ENCODE measurements around the gene ALPI.
"Not testable (repeated sequence)": the region's sequence is repeated elsewhere in the genome, so short reads cannot be mapped to it uniquely, and the experiment has no call there.

The ALPI gene

DNA sequence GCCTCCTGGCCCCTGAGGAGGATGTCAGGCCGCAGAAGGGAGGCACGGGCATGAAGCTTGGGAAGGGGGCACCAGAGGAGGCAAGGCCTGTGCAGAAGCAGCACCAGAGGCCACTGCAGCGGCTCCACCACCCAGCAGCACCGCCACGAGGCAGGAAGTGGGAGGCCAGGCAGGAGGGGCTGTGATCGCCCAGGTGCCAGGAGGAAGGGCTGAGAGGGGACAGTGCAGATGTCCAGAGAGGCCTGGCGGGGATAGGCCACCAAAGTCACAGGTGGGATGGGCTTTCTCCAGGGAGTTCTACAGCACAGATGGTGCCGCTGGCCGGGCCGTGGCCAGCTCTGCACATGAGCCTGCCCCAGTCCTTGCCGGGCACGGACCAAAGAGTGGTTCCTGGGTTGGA is 6.0 kb upstream of the ALPI start:
- H3K9me3 ChIP-seq (ENCODE audit: low read length): no peaks in the 10 kb centered on the region
- peaks cover 20% of the 10 kb centered on the region for H3K4me1 ChIP-seq (ENCODE audit: insufficient read depth, low read length)
- no peak overlapping the region for H3K4me3 ChIP-seq (ENCODE audit: low read length)
- H3K27me3 ChIP-seq (ENCODE audit: insufficient read depth, low read length): peaks cover 19% of the 10 kb centered on the region
- H2AFZ ChIP-seq (ENCODE audit: low read depth, low read length): no peak overlapping the region
- no peaks in the 10 kb centered on the region for H3K36me3 ChIP-seq (ENCODE audit: insufficient read depth, low read length)

DNA sequence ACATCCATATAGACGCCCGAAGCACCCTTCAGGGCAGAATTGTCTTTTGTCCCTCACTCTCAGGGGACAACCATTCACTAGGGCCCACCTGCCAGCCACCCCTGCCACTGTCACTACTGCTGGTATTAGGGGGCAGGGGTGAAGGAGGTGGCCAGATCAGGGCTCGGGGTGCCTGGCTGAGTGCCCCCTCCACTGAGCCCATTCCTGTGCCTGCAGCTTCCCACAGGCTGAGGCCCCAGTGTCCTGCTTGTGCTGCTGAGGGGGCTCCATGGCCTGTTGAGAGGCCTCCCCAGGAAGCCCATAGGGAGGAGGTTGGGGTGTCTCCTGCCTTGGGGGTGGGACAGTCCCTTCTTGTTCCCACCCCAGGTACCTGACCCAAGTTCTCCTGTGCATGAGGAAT is 4.3 kb upstream of the ALPI start:
- H3K9me3 ChIP-seq (ENCODE audit: low read length); H2AFZ ChIP-seq (ENCODE audit: low read depth, low read length); H3K4me3 ChIP-seq (ENCODE audit: low read length); H3K36me3 ChIP-seq (ENCODE audit: insufficient read depth, low read length): not testable (repeated sequence)
- Histone ChIP-seq H3K4me1 (ENCODE audit: insufficient read depth, low read length) (peaks cover 17% of the 10 kb centered on the region), H3K27me3 (ENCODE audit: insufficient read depth, low read length) (peaks cover 25% of the 10 kb centered on the region)

DNA sequence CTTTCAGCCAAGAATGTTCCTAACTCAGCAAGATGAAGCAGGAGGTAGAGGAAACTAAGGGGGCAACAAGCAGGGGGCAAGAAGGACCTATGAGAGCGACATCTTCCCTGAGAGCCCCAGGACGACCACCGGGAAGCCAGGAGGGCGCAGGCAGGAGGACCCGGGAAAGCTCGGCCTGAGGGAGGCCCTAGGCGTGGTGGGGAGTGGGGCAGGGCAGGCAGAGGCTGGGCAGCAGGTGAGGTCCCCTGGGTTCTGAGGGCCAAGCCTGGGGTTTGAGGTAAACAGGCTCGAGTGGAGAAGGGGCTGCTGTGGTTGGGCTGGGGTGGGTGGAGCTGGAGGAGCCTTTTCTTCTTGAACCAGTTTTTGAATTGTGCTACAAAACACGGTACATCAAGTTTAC is 1.3 kb upstream of the ALPI start:
- Histone ChIP-seq H3K9me3 (ENCODE audit: low read length) (no peaks in the 10 kb centered on the region), H2AFZ (ENCODE audit: low read depth, low read length) (no peak overlapping the region), H3K4me1 (ENCODE audit: insufficient read depth, low read length) (no peaks in the 10 kb centered on the region), H3K4me3 (ENCODE audit: low read length) (no peak overlapping the region), H3K36me3 (ENCODE audit: insufficient read depth, low read length) (no peaks in the 10 kb centered on the region), H3K27me3 (ENCODE audit: insufficient read depth, low read length) (peaks cover 22% of the 10 kb centered on the region)

DNA sequence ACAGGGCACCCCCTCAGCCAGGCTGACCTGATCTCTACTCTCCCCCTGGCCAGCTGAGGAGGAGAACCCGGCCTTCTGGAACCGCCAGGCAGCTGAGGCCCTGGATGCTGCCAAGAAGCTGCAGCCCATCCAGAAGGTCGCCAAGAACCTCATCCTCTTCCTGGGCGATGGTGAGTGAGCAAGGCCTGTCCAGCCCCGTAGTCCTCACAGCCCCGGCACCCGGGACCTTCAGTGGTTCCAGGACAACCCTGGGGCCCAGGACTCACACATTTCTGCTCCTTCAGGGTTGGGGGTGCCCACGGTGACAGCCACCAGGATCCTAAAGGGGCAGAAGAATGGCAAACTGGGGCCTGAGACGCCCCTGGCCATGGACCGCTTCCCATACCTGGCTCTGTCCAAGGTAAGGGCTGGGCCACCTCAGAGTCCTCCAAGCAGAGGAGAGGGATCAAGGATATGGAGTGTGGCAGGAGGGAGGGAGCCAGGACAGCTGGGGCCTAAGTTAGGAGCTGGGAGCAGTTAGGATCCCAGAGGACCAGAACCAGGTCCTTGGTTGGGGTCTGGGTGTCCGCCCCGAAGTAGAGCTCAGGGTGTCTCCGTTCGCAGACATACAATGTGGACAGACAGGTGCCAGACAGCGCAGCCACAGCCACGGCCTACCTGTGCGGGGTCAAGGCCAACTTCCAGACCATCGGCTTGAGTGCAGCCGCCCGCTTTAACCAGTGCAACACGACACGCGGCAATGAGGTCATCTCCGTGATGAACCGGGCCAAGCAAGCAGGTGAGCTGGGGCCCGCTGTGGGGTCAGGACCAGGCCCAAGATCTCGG is 555 bp downstream of the ALPI start:
- no peaks in the 10 kb centered on the region for H3K9me3 ChIP-seq (ENCODE audit: low read length)
- no peak overlapping the region for H3K4me3 ChIP-seq (ENCODE audit: low read length)
- H3K4me1 ChIP-seq (ENCODE audit: insufficient read depth, low read length): no peaks in the 10 kb centered on the region
- H3K27me3 ChIP-seq (ENCODE audit: insufficient read depth, low read length): peaks cover 12% of the 10 kb centered on the region
- H2AFZ ChIP-seq (ENCODE audit: low read depth, low read length): no peak overlapping the region
- no peaks in the 10 kb centered on the region for H3K36me3 ChIP-seq (ENCODE audit: insufficient read depth, low read length)

DNA sequence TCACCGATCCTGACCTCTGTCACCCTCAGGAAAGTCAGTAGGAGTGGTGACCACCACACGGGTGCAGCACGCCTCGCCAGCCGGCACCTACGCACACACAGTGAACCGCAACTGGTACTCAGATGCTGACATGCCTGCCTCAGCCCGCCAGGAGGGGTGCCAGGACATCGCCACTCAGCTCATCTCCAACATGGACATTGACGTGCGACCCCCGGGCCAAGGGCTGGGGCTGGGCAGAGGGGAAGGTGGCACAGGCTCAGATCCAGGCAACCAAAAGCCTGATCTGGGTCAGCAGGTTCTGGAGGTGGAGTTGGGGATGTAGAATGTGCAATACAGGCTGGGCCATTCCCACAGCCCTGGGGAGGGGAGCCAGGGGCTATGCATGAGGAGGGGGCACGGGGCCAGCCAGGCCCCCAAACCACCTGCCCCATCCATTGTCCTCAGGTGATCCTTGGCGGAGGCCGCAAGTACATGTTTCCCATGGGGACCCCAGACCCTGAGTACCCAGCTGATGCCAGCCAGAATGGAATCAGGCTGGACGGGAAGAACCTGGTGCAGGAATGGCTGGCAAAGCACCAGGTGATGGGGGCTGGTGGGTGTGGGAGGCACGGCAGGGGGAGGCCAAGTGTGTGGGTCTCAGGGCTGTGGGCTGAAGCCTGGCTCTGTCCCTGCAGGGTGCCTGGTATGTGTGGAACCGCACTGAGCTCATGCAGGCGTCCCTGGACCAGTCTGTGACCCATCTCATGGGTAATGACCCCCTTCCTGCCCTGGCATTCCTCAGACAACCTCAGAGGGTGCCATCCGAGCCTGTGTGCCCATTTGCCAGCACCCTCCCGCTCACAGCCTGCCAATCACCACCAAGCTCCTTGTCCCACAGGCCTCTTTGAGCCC is 1.4 kb downstream of the ALPI start:
- H3K4me1 ChIP-seq (ENCODE audit: insufficient read depth, low read length): no peaks in the 10 kb centered on the region
- no peaks in the 10 kb centered on the region for H3K36me3 ChIP-seq (ENCODE audit: insufficient read depth, low read length)
- H2AFZ ChIP-seq (ENCODE audit: low read depth, low read length): no peak overlapping the region
- H3K4me3 ChIP-seq (ENCODE audit: low read length): no peak overlapping the region
- H3K27me3 ChIP-seq (ENCODE audit: insufficient read depth, low read length): peaks cover 12% of the 10 kb centered on the region
- no peaks in the 10 kb centered on the region for H3K9me3 ChIP-seq (ENCODE audit: low read length)

DNA sequence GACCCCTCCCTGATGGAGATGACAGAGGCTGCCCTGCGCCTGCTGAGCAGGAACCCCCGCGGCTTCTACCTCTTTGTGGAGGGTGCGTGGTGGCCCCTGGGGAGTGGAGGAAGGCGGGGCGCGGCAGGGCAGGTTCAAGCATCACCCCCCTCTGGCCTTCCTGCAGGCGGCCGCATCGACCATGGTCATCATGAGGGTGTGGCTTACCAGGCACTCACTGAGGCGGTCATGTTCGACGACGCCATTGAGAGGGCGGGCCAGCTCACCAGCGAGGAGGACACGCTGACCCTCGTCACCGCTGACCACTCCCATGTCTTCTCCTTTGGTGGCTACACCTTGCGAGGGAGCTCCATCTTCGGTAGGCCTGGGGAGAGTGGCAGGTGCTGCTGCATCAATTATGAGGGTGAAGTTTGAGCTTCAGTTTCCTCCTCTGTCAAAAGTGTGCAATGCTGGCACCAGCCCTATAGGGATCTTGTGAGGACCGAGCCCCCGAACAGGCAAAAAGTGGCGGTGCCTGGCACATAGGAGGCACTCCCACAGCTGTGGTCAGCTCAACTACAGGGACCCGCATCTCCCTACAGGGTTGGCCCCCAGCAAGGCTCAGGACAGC is 2.2 kb downstream of the ALPI start:
- no peaks in the 10 kb centered on the region for H3K36me3 ChIP-seq (ENCODE audit: insufficient read depth, low read length)

DNA sequence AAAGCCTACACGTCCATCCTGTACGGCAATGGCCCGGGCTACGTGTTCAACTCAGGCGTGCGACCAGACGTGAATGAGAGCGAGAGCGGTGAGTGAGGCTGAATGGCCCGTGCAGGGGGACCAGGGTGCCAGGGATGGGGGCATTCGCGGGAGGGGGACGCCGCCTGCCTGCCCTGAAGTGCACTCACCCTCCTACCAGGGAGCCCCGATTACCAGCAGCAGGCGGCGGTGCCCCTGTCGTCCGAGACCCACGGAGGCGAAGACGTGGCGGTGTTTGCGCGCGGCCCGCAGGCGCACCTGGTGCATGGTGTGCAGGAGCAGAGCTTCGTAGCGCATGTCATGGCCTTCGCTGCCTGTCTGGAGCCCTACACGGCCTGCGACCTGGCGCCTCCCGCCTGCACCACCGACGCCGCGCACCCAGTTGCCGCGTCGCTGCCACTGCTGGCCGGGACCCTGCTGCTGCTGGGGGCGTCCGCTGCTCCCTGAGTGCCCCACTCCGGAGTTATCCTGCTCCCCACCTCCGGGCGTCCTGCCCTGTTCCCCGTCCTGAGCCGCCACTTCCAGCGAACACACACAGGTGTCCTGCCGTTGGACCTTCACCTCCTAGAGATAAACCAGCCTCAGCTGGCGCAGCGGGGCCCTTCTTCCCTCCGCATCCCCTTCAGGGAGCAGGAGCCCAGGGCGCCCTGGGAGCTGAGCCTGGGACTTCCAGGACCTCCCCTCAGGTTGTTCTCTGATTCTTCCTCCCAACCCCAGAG is 2.9 kb downstream of the ALPI start:
- no peaks in the 10 kb centered on the region for H3K36me3 ChIP-seq (ENCODE audit: insufficient read depth, low read length)
- no peak overlapping the region for H3K4me3 ChIP-seq (ENCODE audit: low read length)
- no peak overlapping the region for H2AFZ ChIP-seq (ENCODE audit: low read depth, low read length)
- H3K9me3 ChIP-seq (ENCODE audit: low read length): no peaks in the 10 kb centered on the region
- H3K4me1 ChIP-seq (ENCODE audit: insufficient read depth, low read length): no peaks in the 10 kb centered on the region
- H3K27me3 ChIP-seq (ENCODE audit: insufficient read depth, low read length): peaks cover 9% of the 10 kb centered on the region

More for the DNA sequence above, 2.2 kb downstream of the ALPI start:
- no peaks in the 10 kb centered on the region for H3K9me3 ChIP-seq (ENCODE audit: low read length)
- no peak overlapping the region for H3K4me3 ChIP-seq (ENCODE audit: low read length)
- H2AFZ ChIP-seq (ENCODE audit: low read depth, low read length): no peak overlapping the region
- no peaks in the 10 kb centered on the region for H3K4me1 ChIP-seq (ENCODE audit: insufficient read depth, low read length)
- peaks cover 13% of the 10 kb centered on the region for H3K27me3 ChIP-seq (ENCODE audit: insufficient read depth, low read length)

DNA sequence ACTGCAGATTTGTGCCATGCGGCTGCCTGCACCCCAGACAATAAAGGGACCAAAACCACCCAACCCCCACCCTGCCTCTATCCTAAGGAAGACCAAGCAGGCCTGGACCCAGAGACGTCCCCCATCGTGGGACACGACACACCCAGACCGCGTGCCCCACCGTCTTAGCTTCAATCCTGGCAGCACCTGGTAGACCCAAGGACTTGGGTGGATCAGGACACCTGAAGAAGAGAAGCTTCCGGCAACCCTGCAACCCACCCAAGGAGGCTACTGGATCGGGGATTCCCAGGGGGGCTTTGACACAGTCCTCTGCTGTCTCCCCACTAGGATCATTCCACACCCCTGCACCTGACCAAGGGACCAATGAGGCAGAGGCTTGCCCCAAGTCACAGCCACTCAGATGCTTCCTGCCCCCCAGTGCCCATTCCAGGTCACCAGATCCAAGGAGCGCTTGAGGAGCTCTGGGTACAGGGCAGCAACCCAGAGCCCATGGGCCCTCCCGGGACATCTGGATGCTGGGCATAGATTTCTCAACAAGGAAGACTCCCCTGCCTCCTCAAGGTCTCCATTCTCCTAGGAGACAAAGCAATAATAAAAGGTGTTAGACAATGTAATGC is 3.6 kb downstream of the ALPI start:
- Histone ChIP-seq H3K36me3 (ENCODE audit: insufficient read depth, low read length) (no peaks in the 10 kb centered on the region), H3K4me1 (ENCODE audit: insufficient read depth, low read length) (no peaks in the 10 kb centered on the region), H3K27me3 (ENCODE audit: insufficient read depth, low read length) (peaks cover 9% of the 10 kb centered on the region), H3K9me3 (ENCODE audit: low read length) (no peaks in the 10 kb centered on the region), H3K4me3 (ENCODE audit: low read length) (no peak overlapping the region), H2AFZ (ENCODE audit: low read depth, low read length) (no peak overlapping the region)

DNA sequence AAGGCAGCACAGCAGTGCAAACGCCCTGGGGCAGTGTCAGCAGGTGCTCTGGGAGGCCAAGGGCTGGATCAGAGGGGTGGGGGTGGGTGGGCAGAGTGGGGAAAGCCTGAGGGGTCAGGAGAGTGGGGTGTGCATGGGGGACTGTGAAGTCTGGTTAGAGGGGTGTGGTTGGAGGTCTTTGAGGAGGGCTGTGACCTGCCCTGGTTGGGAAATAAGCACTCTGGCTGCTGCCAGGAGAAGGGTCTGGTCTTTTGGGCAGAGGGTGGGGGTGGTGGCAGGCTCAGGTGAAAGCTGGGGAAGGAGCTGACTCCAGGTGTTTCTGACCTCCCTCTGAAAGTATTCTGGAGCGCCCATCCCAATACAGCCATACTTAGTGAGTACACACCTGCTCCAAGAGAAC is 4.2 kb downstream of the ALPI start:
- Histone ChIP-seq H2AFZ (ENCODE audit: low read depth, low read length) (no peak overlapping the region), H3K9me3 (ENCODE audit: low read length) (no peaks in the 10 kb centered on the region), H3K4me3 (ENCODE audit: low read length) (no peak overlapping the region), H3K27me3 (ENCODE audit: insufficient read depth, low read length) (peaks cover 6% of the 10 kb centered on the region), H3K4me1 (ENCODE audit: insufficient read depth, low read length) (no peaks in the 10 kb centered on the region), H3K36me3 (ENCODE audit: insufficient read depth, low read length) (no peaks in the 10 kb centered on the region)

DNA sequence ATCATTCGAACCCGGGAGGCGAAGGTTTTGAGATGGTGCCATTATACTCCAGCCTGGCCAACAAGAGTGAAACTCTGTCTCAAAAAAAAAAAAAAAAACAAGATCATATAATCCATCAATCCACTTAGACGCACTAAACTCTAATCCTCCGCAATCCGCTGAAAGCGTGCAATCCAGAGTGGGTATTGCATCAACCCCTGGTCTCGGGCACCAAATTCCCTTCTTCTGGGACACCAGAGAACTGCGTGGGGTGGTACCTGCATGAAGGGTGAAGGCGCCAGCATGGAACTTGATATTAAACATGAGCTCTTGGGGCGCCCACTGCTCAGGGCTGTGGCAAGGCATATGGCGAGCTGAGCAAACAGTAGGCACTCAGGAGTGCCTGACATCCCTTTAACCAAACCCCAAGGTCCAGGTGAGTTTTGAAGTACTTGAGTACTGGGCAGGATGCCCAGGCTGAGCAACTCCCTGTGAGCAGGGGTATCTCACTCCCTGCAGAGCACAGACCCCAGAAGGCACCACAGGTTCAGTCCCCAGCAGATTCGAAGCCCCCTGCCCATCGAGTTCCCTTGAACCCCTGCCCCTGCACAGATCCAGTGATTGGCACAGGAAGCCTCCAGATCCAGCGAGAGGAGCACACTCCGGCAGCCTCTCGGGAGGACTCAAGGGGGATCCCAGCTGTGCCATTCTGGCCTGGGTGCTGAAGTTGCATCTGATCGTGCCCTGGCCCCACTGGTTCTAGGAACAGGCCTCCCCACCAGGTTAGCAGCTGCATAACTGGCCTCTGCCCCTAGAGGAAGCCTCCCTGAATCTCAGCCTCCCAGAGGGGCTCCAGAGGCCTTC is 8.0 kb downstream of the ALPI start:
- Histone ChIP-seq H2AFZ (ENCODE audit: low read depth, low read length) (no peak overlapping the region), H3K36me3 (ENCODE audit: insufficient read depth, low read length) (no peaks in the 10 kb centered on the region), H3K9me3 (ENCODE audit: low read length) (no peaks in the 10 kb centered on the region), H3K4me3 (ENCODE audit: low read length) (no peak overlapping the region), H3K4me1 (ENCODE audit: insufficient read depth, low read length) (no peaks in the 10 kb centered on the region), H3K27me3 (ENCODE audit: insufficient read depth, low read length) (peaks cover 3% of the 10 kb centered on the region)

DNA sequence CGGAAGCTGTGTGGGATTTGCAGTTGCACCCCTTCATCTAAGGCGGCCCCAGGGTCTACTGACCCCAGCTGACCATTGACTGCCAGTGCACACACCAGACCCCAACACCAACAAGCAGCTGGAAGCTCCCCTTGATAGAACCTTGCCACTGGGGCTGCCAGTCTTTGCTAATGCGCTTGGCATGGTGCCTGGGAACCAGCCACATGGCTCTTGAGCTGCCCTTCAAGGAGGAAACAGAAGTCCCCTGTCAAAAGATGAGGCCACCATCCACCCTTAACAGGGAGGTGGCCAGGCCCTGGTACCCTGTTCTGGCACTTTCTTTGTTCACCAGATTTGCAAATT is 8.6 kb downstream of the ALPI start:
- H3K36me3 ChIP-seq (ENCODE audit: insufficient read depth, low read length): no peaks in the 10 kb centered on the region
- no peak overlapping the region for H3K4me3 ChIP-seq (ENCODE audit: low read length)
- no peak overlapping the region for H2AFZ ChIP-seq (ENCODE audit: low read depth, low read length)
- no peaks in the 10 kb centered on the region for H3K4me1 ChIP-seq (ENCODE audit: insufficient read depth, low read length)
- H3K9me3 ChIP-seq (ENCODE audit: low read length): no peaks in the 10 kb centered on the region
- peaks cover 3% of the 10 kb centered on the region for H3K27me3 ChIP-seq (ENCODE audit: insufficient read depth, low read length)

DNA sequence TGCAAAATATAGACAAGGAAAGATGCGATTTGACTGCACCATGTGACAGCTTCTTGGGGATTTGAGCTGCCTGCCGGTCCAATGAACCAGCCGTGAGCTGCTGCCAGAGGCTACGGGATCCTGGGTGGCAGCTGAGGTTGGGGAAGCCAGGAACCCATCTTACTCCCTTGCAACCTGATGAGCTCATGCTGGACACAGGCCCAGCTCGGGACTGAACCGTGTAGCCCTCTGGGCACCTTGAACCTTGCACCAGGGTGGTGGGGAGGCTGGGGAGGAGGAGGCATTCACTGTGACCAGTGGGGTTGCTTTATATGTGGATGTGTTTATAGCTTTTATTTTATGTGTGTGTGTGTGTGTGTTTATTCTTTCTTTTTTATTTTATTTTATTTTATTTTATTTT is 9.1 kb downstream of the ALPI start:
- Histone ChIP-seq H3K27me3 (ENCODE audit: insufficient read depth, low read length) (peaks cover 3% of the 10 kb centered on the region), H3K9me3 (ENCODE audit: low read length) (no peaks in the 10 kb centered on the region), H2AFZ (ENCODE audit: low read depth, low read length) (no peak overlapping the region), H3K36me3 (ENCODE audit: insufficient read depth, low read length) (no peaks in the 10 kb centered on the region), H3K4me3 (ENCODE audit: low read length) (no peak overlapping the region), H3K4me1 (ENCODE audit: insufficient read depth, low read length) (no peaks in the 10 kb centered on the region)
